HG03520 (cell line): ENCODE results near the gene JDP2.

Experiments
- ATAC-seq: cut with Tn5 transposase; IDR thresholded peaks from one replicate; pipeline ENCODE4 v1.9.1; 2021; ENCODE audit warnings: mild to moderate bottlenecking, moderate library complexity; ENCODE audit not compliant: unreplicated experiment

JDP2 gene

GRCh38 chr14:75409316-75410205, 18.3 kb upstream of the JDP2 start:
- ATAC-seq: no peak

- ATAC-seq: no peak
Measured at GRCh38 chr14:75411214-75411540, 16.6 kb upstream of the JDP2 start.

GRCh38 chr14:75413013-75413412, 14.8 kb upstream of the JDP2 start:
- no peak for ATAC-seq

- no peak for ATAC-seq
Measured at GRCh38 chr14:75417674-75418073, 10.1 kb upstream of the JDP2 start.

GRCh38 chr14:75418850-75419768, 8.7 kb upstream of the JDP2 start:
- ATAC-seq: no peak

GRCh38 chr14:75422169-75422568, 5.7 kb upstream of the JDP2 start:
- ATAC-seq: no peak

- no peak for ATAC-seq
Measured at GRCh38 chr14:75424496-75424895, 3.3 kb upstream of the JDP2 start.

GRCh38 chr14:75425446-75425845, 2.4 kb upstream of the JDP2 start:
- no peak for ATAC-seq

GRCh38 chr14:75426332-75427125, 1.3 kb upstream of the JDP2 start:
- ATAC-seq: peak; percentile 43

GRCh38 chr14:75427126-75427481, 718 bp upstream of the JDP2 start:
- ATAC-seq: no peak

GRCh38 chr14:75428230-75429104, 645 bp downstream of the JDP2 start:
- ATAC-seq: no peak

GRCh38 chr14:75429562-75429961, 1.7 kb downstream of the JDP2 start:
- ATAC-seq: no peak

- ATAC-seq: no peak
Measured at GRCh38 chr14:75430116-75430515, 2.3 kb downstream of the JDP2 start.

- no peak for ATAC-seq
Measured at GRCh38 chr14:75430526-75430925, 2.7 kb downstream of the JDP2 start.

- ATAC-seq: no peak
Measured at GRCh38 chr14:75430976-75431375, 3.2 kb downstream of the JDP2 start.

- no peak for ATAC-seq
Measured at GRCh38 chr14:75431827-75432226, 4.0 kb downstream of the JDP2 start.

- ATAC-seq: no peak
Measured at GRCh38 chr14:75432411-75432810, 4.6 kb downstream of the JDP2 start.

- ATAC-seq: no peak
Measured at GRCh38 chr14:75433631-75434071, 5.8 kb downstream of the JDP2 start.

- ATAC-seq: no peak
Measured at GRCh38 chr14:75434138-75434889, 6.5 kb downstream of the JDP2 start.

GRCh38 chr14:75434890-75435248, 7.0 kb downstream of the JDP2 start:
- ATAC-seq: no peak
